ENCODE measurements around the gene ACTL10.

Gene ACTL10

GRCh38 chr20:33655164-33655563 lies 11.6 kb upstream of the ACTL10 start:
- no peak for TF ChIP-seq CTCF (IDR thresholded peaks at IDR 0.05; ENCODE audit: extremely low read depth, missing control alignments)
- DNase-seq (ENCODE audit: low spot score) = no peak

DNA sequence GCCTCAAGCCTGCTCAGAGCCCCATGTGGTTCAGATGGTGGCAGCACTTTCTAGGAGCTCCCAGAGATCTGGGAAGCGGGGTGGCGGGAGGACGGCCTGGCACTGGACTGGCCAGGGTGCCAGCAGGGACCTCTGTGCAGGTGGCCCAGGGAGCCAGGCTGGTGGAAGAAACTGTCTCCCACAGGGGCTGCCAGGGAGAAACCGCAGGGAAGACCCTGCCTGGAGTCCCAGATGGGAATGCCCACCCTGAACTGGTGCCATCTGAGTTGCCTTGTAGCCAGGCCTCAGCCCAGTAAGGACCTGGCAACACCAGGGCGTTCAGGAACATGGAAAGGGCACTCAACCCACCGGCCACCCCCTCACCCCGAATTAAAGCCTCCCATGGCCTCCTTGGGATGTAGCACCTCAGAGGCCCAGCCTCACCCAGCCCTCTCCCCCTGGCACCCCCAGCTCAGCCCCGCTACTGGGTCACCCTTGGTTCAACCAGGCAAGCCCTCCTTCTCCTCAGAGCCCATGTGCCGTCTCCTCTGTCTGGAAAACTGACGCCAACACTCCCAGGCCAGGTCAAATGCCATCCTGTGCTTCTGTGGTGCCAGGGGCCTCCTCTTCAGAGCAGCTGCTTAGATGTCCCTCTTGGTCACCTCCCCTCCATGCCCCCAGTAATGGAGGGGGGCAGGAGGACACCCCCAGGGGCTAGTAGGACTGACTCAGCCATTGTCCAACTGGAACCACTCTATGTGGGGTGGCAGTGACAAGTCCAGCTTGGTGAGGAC lies 10.5 kb upstream of the ACTL10 start:
- DNase-seq (ENCODE audit: low spot score) = no peak

GRCh38 chr20:33656783-33657703 lies 9.7 kb upstream of the ACTL10 start:
- no peak for DNase-seq (ENCODE audit: low spot score)
- no peak for TF ChIP-seq CTCF (IDR thresholded peaks at IDR 0.05; ENCODE audit: extremely low read depth, missing control alignments)

More for the DNA sequence above, 10.5 kb upstream of the ACTL10 start:
- no peak for TF ChIP-seq CTCF (IDR thresholded peaks at IDR 0.05; ENCODE audit: extremely low read depth, missing control alignments)

- TF ChIP-seq CTCF (IDR thresholded peaks at IDR 0.05; ENCODE audit: extremely low read depth, missing control alignments) = no peak
- DNase-seq (ENCODE audit: low spot score) = no peak
Measured at GRCh38 chr20:33657704-33658095, 9.0 kb upstream of the ACTL10 start.

GRCh38 chr20:33658510-33658909 lies 8.2 kb upstream of the ACTL10 start:
- DNase-seq (ENCODE audit: low spot score) = no peak
- no peak for TF ChIP-seq CTCF (IDR thresholded peaks at IDR 0.05; ENCODE audit: extremely low read depth, missing control alignments)

DNA sequence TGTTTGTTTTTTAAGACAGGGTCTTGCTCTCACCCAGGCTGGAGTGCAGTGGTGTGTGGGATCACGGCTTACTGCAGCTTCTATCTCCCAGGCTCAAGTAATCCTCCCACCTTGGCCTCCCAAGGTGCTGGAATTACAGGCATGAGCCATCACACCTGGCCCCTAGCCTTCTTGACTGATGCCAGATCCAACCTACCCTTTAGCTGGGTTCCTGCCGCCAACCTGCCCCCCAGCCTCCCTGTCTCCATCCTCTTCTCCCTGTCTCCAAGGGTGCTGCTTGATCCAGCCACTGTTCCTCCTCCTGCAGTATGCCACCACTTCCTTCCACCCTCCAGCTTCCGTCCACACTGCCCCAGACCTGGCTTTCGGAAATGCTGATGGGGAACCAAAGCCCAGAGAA lies 7.8 kb upstream of the ACTL10 start:
- DNase-seq (ENCODE audit: low spot score) = no peak
- no peak for TF ChIP-seq CTCF (IDR thresholded peaks at IDR 0.05; ENCODE audit: extremely low read depth, missing control alignments)
